IgD-negative memory B cell (primary cell): ENCODE measurements around the gene SLC22A9. TPM values are rescaled to one million over a fixed set of nuclear protein-coding genes. Genes with fewer than 3 reads are reported as not detected.
"Not testable (repeated sequence)": the region's sequence is repeated elsewhere in the genome, so short reads cannot be mapped to it uniquely, and the experiment has no call there.

Experiments
- H3K27ac Mint-ChIP-seq, 3 donors: one replicate each; pipeline ENCODE4 v1.8.0; 2020 to 2022; ENCODE audit warnings: mild to moderate bottlenecking in 3 of 3, mixed read lengths in 3 of 3, moderate library complexity in 1 of 3
- H3K27me3 Mint-ChIP-seq: one replicate; pipeline ENCODE4 v1.8.0; 2021; ENCODE audit warnings: mixed read lengths
- H3K36me3 Mint-ChIP-seq: one replicate; pipeline ENCODE4 v1.8.0; 2020; ENCODE audit warnings: mild to moderate bottlenecking, mixed read lengths
- H3K4me1 Mint-ChIP-seq, 3 donors: one replicate each; pipeline ENCODE4 v1.8.0; 2020 to 2022; ENCODE audit warnings: mixed read lengths in 3 of 3, mild to moderate bottlenecking in 1 of 3
- H3K4me3 Mint-ChIP-seq, 4 donors: one replicate each; pipeline ENCODE4 v1.8.0; 2020 to 2022; ENCODE audit warnings: mild to moderate bottlenecking in 4 of 4, mixed read lengths in 4 of 4, moderate library complexity in 3 of 4
- H3K9me3 Mint-ChIP-seq, 3 donors: one replicate each; pipeline ENCODE4 v1.8.0; 2020 to 2021; ENCODE audit warnings: mixed read lengths in 3 of 3, mild to moderate bottlenecking in 1 of 3
- polyA plus RNA-seq: library from polyadenylated mRNA; unstranded; fragments of 300-500 nt; fragmentation: Illumina TruSeq; gene quantifications from one replicate; pipeline ENCODE4 v1.2.3, GENCODE V29; 2021

Gene SLC22A9
- polyA plus RNA-seq: not detected

DNA sequence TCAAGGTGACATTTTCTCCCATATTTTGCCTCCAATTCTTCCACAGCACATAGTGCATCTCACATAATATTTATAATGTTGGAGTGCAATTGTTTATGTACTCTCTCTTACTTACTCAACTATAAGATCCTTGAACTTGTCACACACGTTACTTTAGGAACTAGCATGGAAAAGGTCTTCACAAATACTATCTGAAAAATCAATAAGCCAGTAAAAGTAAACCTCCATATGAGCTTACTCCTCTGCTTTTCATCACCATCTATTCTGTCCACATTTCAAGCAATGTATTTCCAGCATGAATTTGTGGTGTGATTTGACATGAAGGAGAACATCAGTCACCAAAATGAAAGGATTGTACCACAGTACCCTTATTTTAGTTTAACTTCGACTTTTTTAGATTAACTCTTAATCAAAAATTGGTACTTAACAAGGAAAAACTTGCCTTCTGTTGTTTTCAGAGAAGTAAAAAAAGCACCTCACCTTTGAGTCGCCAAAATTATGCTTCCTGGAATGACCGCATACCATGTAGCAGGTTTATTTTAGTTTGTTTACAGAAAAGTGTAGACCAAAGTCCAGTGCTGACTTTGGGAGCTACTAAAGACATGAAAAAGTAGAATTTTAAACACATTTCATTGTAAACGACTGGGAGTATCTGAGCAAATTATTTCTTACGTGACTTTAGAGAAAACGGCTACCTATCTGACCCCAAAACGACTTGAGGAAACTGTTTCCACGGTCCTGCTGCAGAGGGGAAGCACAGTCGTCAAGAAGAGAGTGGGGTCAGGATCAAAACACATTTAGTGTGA, at the start of gene SLC22A9:
Gene SLC22A9, plus strand, starts transcription at position 621 of the 806 bp plus-strand sequence. CDS start 272 bp downstream, outside the sequence.
- Mint-ChIP-seq H3K4me1 (no peaks in the 10 kb centered on the region), H3K27ac (no peak within 1 kb of the TSS), H3K4me3 (no peak within 1 kb of the TSS), H3K9me3 (peaks cover 0 to 8% (median 2%) of the 10 kb centered on the region in 3 donors), H3K36me3 (no peaks in the 10 kb centered on the region), H3K27me3 (peaks cover 15% of the 10 kb centered on the region)

DNA sequence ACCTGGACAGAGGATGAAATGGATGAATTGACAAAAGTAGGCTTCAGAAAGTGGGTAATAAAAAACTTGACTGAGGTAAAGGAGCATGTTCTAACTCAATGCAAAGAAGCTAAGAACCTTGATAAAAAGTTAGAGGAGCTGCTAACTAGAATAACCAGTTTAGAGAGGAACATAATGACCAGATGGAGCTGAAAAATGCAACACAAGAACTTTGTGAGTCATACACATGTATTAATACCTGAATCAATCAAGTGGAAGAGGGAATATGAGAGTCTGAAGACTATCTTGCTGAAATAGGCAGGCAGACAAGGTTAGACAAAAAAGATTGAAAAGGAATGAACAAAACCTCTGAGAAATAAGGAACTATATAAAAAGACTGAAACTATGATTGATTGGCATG, 47.9 kb upstream of the SLC22A9 start:
- no peak overlapping the region for H3K27ac Mint-ChIP-seq
- peaks cover 6% of the 10 kb centered on the region for H3K36me3 Mint-ChIP-seq
- no peak overlapping the region for H3K4me3 Mint-ChIP-seq
- H3K9me3 Mint-ChIP-seq: peaks cover 2 to 33% (median 13%) of the 10 kb centered on the region in 3 donors
- no peaks in the 10 kb centered on the region for H3K27me3 Mint-ChIP-seq
- peaks cover 0 to 2% (median 0%) of the 10 kb centered on the region in 3 donors for H3K4me1 Mint-ChIP-seq

DNA sequence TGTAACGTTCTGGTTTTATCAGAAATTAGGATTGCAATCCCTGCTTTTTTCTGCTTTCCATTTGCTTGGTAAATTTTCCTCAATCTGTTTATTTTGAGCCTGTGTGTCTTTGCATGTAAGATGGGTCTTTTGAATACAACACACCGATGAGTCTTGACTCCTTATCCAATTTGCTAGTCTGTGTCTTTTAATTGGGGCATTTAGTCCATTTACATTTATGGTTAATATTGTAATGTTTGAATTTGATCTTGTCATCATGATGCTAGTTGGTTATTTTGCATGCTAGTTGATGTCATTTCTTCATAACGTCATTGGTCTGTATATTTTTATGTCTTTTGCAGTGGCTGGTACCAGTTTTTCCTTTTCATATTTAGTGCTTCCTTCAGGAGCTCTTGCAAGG, 34.5 kb upstream of the SLC22A9 start:
- Mint-ChIP-seq H3K9me3 (peaks cover 8 to 10% (median 10%) of the 10 kb centered on the region in 3 donors), H3K27me3 (peaks cover 15% of the 10 kb centered on the region)
- not testable (repeated sequence) for H3K4me1 Mint-ChIP-seq, H3K27ac Mint-ChIP-seq, H3K36me3 Mint-ChIP-seq, H3K4me3 Mint-ChIP-seq

DNA sequence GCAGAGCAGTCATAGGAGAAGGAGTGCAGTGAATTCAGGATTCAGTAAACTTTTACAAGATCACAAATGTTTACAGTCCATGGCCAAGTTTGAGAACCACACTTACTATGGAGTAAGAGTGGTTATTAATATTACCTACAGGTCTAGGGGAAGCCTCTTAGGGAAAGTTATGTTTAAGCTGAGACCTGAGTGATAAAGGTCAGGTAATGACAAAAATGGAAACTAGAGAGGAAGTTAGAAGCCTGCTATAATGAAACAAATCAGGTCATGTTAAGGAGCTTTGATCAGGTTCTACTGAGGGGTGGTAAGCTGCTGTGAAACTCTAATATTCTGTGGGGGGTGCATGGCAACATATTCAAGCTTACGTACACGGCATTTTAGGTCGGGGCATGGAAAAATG, 32.5 kb upstream of the SLC22A9 start:
- Mint-ChIP-seq H3K9me3 (peaks cover 8 to 13% (median 8%) of the 10 kb centered on the region in 3 donors), H3K27me3 (peaks cover 13% of the 10 kb centered on the region), H3K4me1 (no peaks in the 10 kb centered on the region), H3K36me3 (peaks cover 1% of the 10 kb centered on the region), H3K27ac (no peak overlapping the region), H3K4me3 (no peak overlapping the region)

DNA sequence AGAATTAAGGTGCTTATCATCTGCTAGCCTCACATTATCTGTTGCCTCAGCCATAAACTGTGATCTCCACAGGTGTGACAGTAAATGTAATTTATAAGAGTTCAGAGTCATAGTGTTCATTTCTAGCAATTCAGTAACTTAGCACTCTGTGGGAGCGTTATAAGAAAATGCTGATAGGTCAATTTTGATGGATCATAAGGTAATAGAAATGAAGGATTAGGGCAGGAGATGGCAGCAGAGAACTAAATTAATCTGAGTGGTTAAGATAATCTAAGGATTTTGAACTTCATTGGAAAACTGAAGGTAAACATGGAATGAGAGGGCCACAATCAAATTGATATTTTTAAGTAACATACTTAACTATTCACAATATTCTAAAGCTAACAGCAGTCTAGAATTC, 26.5 kb upstream of the SLC22A9 start:
- peaks cover 0 to 7% (median 0%) of the 10 kb centered on the region in 3 donors for H3K9me3 Mint-ChIP-seq
- H3K4me1 Mint-ChIP-seq: no peaks in the 10 kb centered on the region
- no peak overlapping the region for H3K27ac Mint-ChIP-seq
- H3K27me3 Mint-ChIP-seq: no peaks in the 10 kb centered on the region
- H3K4me3 Mint-ChIP-seq: no peak overlapping the region
- H3K36me3 Mint-ChIP-seq: peaks cover 1% of the 10 kb centered on the region

DNA sequence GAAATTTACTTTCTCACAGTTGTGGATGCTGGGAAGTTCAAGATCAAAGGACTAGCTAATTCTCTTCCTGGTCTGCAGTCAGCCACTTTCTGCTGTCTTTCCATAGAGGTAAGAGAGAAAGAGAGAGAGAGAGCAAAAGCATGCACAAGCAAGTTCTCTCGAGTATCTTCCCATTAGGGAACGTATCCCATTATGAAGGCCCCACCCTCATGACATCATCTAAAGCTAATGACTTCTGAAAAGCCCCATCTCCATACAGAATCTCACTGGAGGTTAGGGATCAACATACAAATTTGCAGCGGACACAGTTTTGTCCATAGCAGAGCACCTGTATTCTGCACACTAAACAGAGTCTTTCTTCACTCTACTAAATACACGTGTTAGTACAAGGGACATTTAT, 17.4 kb upstream of the SLC22A9 start:
- Mint-ChIP-seq H3K4me3 (no peak overlapping the region), H3K36me3 (no peaks in the 10 kb centered on the region), H3K27ac (no peak overlapping the region), H3K27me3 (peaks cover 8% of the 10 kb centered on the region), H3K4me1 (no peaks in the 10 kb centered on the region), H3K9me3 (peaks cover 2 to 7% (median 7%) of the 10 kb centered on the region in 3 donors)

DNA sequence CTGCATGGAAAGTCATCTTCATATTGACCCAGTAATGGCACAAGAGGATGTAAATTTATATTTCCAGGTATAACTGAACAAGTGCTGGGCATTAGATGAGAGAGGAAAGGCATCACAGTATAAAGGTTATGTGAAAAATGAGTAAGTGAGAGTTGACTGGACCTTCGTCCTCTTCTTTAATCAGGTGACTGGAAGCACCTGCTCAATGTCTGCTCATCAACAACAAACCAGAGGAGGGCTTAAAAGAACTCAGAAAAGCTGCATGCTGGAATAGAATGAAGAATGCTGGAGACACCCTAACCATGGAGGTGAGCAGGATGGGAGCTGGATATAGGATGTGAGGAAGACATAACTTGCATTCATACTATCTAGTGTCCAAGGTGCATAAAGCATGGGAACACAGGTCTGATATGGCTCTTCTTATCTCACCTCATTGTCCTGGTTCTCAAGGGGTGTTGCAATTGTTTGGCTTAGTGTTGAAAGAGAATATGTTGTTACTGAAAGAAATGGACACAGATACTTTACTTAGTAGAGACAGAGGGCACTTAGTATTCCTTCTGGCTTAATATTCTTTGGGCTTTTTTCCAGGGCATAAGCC, 7.3 kb upstream of the SLC22A9 start:
- Mint-ChIP-seq H3K36me3 (peaks cover 2% of the 10 kb centered on the region), H3K27ac (no peak overlapping the region), H3K4me3 (peak overlapping the region in 1 of 4 donors; percentile 3), H3K4me1 (no peaks in the 10 kb centered on the region), H3K9me3 (peaks cover 5 to 13% (median 12%) of the 10 kb centered on the region in 3 donors), H3K27me3 (peaks cover 24% of the 10 kb centered on the region)

DNA sequence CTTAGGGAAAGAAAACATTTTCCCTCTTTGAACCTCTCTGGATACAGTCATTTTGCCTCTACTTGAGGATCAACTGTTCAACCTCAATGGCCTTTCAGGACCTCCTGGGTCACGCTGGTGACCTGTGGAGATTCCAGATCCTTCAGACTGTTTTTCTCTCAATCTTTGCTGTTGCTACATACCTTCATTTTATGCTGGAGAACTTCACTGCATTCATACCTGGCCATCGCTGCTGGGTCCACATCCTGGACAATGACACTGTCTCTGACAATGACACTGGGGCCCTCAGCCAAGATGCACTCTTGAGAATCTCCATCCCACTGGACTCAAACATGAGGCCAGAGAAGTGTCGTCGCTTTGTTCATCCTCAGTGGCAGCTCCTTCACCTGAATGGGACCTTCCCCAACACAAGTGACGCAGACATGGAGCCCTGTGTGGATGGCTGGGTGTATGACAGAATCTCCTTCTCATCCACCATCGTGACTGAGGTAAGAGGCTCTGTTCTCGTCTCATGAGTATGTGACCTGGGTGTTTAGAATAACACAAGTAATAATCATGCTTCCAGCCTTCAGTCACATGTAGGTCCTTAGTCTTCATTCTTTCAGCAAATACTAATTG, 495 bp downstream of the SLC22A9 start:
- Mint-ChIP-seq H3K4me1 (peaks cover 0 to 1% (median 0%) of the 10 kb centered on the region in 3 donors), H3K4me3 (no peak overlapping the region), H3K27me3 (peaks cover 9% of the 10 kb centered on the region), H3K27ac (no peak overlapping the region), H3K36me3 (no peaks in the 10 kb centered on the region), H3K9me3 (peaks cover 0 to 8% (median 2%) of the 10 kb centered on the region in 3 donors)

DNA sequence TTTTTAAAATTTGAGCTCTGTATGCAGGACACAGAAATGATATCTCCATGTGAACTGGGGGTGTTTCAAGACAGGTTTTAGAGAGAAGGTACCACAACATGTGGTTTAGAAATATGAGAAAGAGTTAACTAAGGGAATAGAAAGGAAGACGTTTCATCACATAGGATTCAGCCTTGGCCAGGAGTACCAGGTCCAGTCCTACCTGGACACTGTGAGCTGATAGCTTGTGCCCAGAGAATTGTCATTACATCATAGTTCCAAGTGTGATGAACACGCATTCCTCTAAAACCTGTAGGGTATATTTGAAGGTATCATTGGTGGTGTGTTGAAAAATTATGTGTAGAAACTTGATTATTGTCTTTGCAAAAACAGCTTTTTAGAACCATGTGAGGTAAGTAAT, 1.8 kb downstream of the SLC22A9 start:
- H3K4me1 Mint-ChIP-seq: peaks cover 0 to 9% (median 5%) of the 10 kb centered on the region in 3 donors
- H3K27ac Mint-ChIP-seq: no peak overlapping the region
- peaks cover 0 to 6% (median 0%) of the 10 kb centered on the region in 3 donors for H3K9me3 Mint-ChIP-seq
- H3K36me3 Mint-ChIP-seq: no peaks in the 10 kb centered on the region
- peaks cover 10% of the 10 kb centered on the region for H3K27me3 Mint-ChIP-seq
- no peak overlapping the region for H3K4me3 Mint-ChIP-seq

DNA sequence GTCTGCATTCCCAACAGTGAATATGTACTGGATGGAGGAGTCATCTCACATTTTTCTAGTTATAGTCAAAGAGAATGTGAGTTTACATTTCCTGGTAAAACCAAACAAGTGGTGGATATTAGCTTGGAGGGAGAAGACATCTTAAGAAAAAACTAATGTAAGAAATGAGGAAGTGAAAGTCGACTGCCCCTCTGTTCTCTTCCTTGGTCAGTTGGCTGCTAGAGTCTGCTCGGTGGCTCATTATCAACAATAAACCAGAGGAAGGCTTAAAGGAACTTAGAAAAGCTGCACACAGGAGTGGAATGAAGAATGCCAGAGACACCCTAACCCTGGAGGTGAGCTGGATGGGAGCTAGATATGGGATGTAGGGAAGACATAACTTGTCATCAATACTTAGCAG, 5.8 kb downstream of the SLC22A9 start:
- Mint-ChIP-seq H3K9me3 (no peaks in the 10 kb centered on the region), H3K4me3 (no peak overlapping the region), H3K36me3 (no peaks in the 10 kb centered on the region), H3K4me1 (peaks cover 0 to 9% (median 5%) of the 10 kb centered on the region in 3 donors), H3K27ac (peak overlapping the region in 1 of 3 donors; percentile 14), H3K27me3 (peaks cover 16% of the 10 kb centered on the region)

DNA sequence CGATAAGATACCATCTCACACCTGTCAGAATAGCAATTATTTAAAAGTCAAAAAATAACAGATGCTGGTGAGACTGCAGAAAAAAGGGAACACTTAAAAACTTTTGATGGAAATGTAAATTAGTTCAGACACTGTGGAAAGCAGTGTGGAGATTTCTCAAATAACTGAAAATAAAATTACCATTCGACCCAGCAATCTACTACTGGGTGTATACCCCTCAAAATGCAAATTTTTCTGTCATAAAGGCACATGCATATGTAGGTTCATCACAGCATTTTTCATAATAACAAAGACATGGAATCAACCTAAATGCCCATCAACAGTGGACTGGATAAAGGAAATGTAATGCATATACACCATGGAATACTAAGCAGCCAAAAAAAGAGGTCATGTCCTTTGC, 10.5 kb downstream of the SLC22A9 start:
- H3K36me3 Mint-ChIP-seq: no peaks in the 10 kb centered on the region
- peaks cover 17% of the 10 kb centered on the region for H3K27me3 Mint-ChIP-seq
- H3K27ac Mint-ChIP-seq: no peak overlapping the region
- peaks cover 0 to 8% (median 5%) of the 10 kb centered on the region in 3 donors for H3K4me1 Mint-ChIP-seq
- H3K4me3 Mint-ChIP-seq: no peak overlapping the region
- H3K9me3 Mint-ChIP-seq: no peaks in the 10 kb centered on the region

DNA sequence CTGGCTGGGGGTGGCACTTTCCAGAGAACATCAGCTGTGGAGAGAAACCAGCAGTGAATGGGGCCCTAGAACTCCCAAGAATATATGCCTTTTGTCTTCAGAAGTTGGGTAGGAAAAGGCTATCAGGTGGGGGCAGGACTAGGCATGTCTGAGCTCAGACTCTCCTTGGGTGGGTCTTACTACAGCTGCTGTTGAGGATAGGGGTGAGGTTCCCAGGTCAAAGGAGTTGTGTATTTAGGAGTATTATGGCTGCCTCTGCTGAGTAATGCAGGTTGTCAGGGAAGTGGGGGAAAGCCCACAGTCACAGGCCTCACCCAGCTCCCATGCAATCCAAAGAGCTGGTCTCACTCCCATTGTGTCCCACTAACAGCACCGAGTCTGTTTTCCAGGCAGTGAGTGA, 26.1 kb downstream of the SLC22A9 start:
- peaks cover 0 to 2% (median 0%) of the 10 kb centered on the region in 3 donors for H3K9me3 Mint-ChIP-seq
- peaks cover 28% of the 10 kb centered on the region for H3K27me3 Mint-ChIP-seq
- no peak overlapping the region for H3K27ac Mint-ChIP-seq
- H3K4me1 Mint-ChIP-seq: no peaks in the 10 kb centered on the region
- no peaks in the 10 kb centered on the region for H3K36me3 Mint-ChIP-seq
- no peak overlapping the region for H3K4me3 Mint-ChIP-seq

DNA sequence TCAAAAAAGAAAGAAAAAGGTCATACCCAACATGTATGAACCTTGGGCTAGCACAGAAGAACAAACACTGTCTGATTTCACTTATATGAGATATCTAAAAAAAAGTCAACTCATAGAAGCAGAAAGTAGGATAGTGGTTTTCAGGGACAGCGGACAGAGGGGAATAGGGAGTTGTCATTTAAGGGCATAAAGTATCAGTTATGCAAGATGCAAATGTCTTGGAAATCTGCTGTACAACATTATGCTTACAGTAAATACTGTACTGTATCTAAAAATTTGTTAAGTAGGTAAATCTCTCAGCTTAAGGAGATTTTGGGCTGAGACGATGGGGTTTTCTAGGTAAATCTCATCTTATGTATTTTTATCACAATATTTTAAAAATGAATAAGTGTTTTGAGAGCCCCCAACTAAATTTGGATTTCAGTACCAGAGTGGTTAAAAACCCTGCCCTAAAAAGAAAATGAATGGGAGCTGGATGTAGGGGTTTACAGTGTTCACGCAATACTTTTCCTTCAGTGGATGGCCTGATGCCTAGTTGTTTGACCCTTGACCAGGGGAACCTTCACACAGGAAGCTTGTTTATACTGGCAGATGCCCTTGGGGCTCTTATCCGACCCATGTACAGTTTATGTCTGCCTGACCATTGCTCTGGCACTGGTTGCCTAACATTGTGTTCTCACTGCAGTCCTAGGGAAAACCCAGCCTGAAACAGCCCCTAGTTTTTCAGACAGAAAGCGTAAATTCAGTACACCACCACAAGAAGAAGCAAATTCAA, 34.8 kb downstream of the SLC22A9 start:
- Mint-ChIP-seq H3K4me1 (no peaks in the 10 kb centered on the region), H3K4me3 (no peak overlapping the region), H3K36me3 (peaks cover 2% of the 10 kb centered on the region), H3K27ac (no peak overlapping the region), H3K27me3 (peaks cover 16% of the 10 kb centered on the region), H3K9me3 (no peaks in the 10 kb centered on the region)

DNA sequence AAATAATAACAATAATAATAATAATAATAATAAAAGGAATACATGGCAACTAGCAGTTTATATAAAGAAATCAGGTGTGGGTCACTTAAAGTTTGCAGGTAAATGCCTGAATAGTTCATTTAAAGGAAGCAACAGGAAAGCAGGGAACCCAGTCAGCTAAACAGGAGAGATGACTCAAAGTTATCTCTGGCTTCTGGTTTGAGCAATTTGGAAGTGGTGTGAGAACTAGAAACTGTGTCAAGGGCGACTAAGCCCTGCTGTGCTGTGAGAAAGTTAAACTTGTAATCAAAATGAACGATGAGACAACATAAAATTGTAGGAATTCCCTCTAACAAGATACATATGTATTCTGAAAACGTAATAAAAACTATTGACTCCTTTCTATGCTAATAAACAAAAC, 35.5 kb downstream of the SLC22A9 start:
- Mint-ChIP-seq H3K27ac (no peak overlapping the region), H3K36me3 (peaks cover 2% of the 10 kb centered on the region), H3K9me3 (no peaks in the 10 kb centered on the region), H3K27me3 (peaks cover 18% of the 10 kb centered on the region), H3K4me1 (no peaks in the 10 kb centered on the region), H3K4me3 (no peak overlapping the region)

DNA sequence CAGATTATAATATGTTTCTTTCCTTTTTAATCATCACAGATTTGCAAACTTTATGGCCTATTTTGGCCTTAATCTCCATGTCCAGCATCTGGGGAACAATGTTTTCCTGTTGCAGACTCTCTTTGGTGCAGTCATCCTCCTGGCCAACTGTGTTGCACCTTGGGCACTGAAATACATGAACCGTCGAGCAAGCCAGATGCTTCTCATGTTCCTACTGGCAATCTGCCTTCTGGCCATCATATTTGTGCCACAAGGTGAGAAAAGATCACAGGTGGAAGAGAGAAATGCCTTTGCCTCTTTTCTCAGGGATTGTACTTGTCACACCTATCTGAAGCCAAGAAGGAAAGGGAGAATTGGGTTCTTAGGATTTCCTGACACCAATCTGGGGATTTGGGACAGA, 36.9 kb downstream of the SLC22A9 start:
- no peak overlapping the region for H3K27ac Mint-ChIP-seq

More for the DNA sequence above, 36.9 kb downstream of the SLC22A9 start:
- peaks cover 15% of the 10 kb centered on the region for H3K27me3 Mint-ChIP-seq
- no peaks in the 10 kb centered on the region for H3K9me3 Mint-ChIP-seq
- no peaks in the 10 kb centered on the region for H3K4me1 Mint-ChIP-seq
- H3K4me3 Mint-ChIP-seq: no peak overlapping the region
- H3K36me3 Mint-ChIP-seq: peaks cover 2% of the 10 kb centered on the region
